ENCODE data around the gene RPL36.

Gene RPL36

GRCh38 chr19:5690125-5690954 is at the start of gene RPL36:
TSS of gene RPL36 (plus strand) at chr19:5690295. CDS start at chr19:5690508, 213 bp downstream.
- peak; percentile 98 to 99 for DNase-seq

GRCh38 chr19:5641171-5641570 is 48.9 kb upstream of the RPL36 start:
- DNase-seq = no peak

- DNase-seq = no peak
These were observed 47.9 kb upstream of the RPL36 start for GRCh38 chr19:5642204-5642603.

GRCh38 chr19:5643060-5643459 is 47.0 kb upstream of the RPL36 start:
- no peak for DNase-seq

GRCh38 chr19:5644037-5644436 is 46.1 kb upstream of the RPL36 start:
- no peak for DNase-seq

GRCh38 chr19:5645409-5645808 is 44.7 kb upstream of the RPL36 start:
- DNase-seq = no peak

- DNase-seq = no peak
These were observed 43.4 kb upstream of the RPL36 start for GRCh38 chr19:5646703-5647102.

- DNase-seq = no peak
These were observed 41.6 kb upstream of the RPL36 start for GRCh38 chr19:5648464-5648863.

GRCh38 chr19:5651361-5651760 is 38.7 kb upstream of the RPL36 start:
- no peak for DNase-seq

- DNase-seq = no peak
These were observed 37.8 kb upstream of the RPL36 start for GRCh38 chr19:5652261-5652660.

GRCh38 chr19:5654931-5655330 is 35.2 kb upstream of the RPL36 start:
- DNase-seq = no peak

GRCh38 chr19:5655412-5655811 is 34.7 kb upstream of the RPL36 start:
- DNase-seq = no peak

GRCh38 chr19:5661483-5661882 is 28.6 kb upstream of the RPL36 start:
- DNase-seq = no peak

GRCh38 chr19:5663904-5664303 is 26.2 kb upstream of the RPL36 start:
- DNase-seq = no peak

- DNase-seq = no peak
These were observed 25.6 kb upstream of the RPL36 start for GRCh38 chr19:5664515-5664914.

GRCh38 chr19:5665781-5666513 is 24.1 kb upstream of the RPL36 start:
- DNase-seq = no peak

GRCh38 chr19:5666921-5667610 is 23.0 kb upstream of the RPL36 start:
- no peak for DNase-seq

GRCh38 chr19:5667751-5668271 is 22.3 kb upstream of the RPL36 start:
- DNase-seq = no peak

GRCh38 chr19:5669212-5669611 is 20.9 kb upstream of the RPL36 start:
- DNase-seq = no peak

- DNase-seq = no peak
These were observed 18.5 kb upstream of the RPL36 start for GRCh38 chr19:5671600-5671999.

- DNase-seq = no peak
These were observed 17.2 kb upstream of the RPL36 start for GRCh38 chr19:5672708-5673459.

- DNase-seq = no peak
These were observed 16.3 kb upstream of the RPL36 start for GRCh38 chr19:5673752-5674151.

- no peak for DNase-seq
These were observed 15.4 kb upstream of the RPL36 start for GRCh38 chr19:5674714-5675113.
